ENCODE results near the gene CUTA. TPM values are rescaled to one million over a fixed set of nuclear protein-coding genes. Genes with fewer than 3 reads are reported as not detected.

CUTA gene
- total RNA-seq, 2 donors from 2014 or later = 198 to 219 TPM

DNA sequence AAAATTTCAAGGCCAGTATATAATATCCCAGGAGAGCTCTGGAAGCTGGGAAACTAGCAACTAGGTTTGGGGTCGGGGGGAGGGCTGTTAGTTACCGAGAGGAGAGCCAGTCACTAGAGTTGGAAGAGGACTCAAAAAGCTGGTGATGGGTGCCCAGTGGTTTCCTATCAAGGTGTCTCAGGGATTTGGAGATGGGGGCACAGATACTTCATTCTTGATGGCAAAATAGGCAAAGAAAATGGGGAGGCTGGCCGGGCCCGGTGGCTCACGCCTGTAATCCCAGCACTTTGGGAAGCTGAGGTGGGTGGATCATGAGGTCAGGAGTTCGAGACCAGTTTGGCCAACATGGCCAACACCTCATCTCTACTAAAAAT is 6.3 kb downstream of the CUTA start:
- Histone ChIP-seq H3K9ac (ENCODE audit: extremely low read depth, low read length, poor library complexity, severe bottlenecking) (peak overlapping the region; percentile 75), H3K36me3 (ENCODE audit: control insufficient read depth, insufficient read depth, low read length) (peaks cover 60% of the 10 kb centered on the region), H3K4me3 (ENCODE audit: low read length) (peak overlapping the region; percentile 95), H3K27me3 (ENCODE audit: control insufficient read depth, insufficient read depth, low read length, poor library complexity, severe bottlenecking) (no peaks in the 10 kb centered on the region), H3K4me1 (ENCODE audit: control insufficient read depth, insufficient read depth, low read length) (no peaks in the 10 kb centered on the region), H3K9me3 (ENCODE audit: control insufficient read depth, low read length) (no peaks in the 10 kb centered on the region), H3K27ac (ENCODE audit: low read depth, low read length) (peak overlapping the region; percentile 32)
- Mint-ChIP-seq H3K27me3 (ENCODE audit: insufficient read depth) (no peaks in the 10 kb centered on the region), H3K9me3 (no peaks in the 10 kb centered on the region), H3K4me1 (peaks cover 22% of the 10 kb centered on the region), H3K4me3 (peak overlapping the region; percentile 69), H3K27ac (peak overlapping the region; percentile 83), H3K36me3 (ENCODE audit: low read depth) (peaks cover 51% of the 10 kb centered on the region)
- TF ChIP-seq, protein P1, sequence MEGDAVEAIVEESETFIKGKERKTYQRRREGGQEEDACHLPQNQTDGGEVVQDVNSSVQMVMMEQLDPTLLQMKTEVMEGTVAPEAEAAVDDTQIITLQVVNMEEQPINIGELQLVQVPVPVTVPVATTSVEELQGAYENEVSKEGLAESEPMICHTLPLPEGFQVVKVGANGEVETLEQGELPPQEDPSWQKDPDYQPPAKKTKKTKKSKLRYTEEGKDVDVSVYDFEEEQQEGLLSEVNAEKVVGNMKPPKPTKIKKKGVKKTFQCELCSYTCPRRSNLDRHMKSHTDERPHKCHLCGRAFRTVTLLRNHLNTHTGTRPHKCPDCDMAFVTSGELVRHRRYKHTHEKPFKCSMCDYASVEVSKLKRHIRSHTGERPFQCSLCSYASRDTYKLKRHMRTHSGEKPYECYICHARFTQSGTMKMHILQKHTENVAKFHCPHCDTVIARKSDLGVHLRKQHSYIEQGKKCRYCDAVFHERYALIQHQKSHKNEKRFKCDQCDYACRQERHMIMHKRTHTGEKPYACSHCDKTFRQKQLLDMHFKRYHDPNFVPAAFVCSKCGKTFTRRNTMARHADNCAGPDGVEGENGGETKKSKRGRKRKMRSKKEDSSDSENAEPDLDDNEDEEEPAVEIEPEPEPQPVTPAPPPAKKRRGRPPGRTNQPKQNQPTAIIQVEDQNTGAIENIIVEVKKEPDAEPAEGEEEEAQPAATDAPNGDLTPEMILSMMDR (conservative IDR thresholded peaks at IDR 0.05) = no peak
- WGBS, 2 experiments (ENCODE audit: insufficient coverage in 1 of 2, insufficient read length in 1 of 2) = 58 to 69% methylated on average over 2 to 6 of the region's 6 CpGs
- DNase-seq = no peak

GRCh38 chr6:33410711-33411631 is 6.9 kb downstream of the CUTA start, which contains the start of gene PHF1:
Gene PHF1 (plus strand): TSS chr6:33411014. CDS start chr6:33412264, 1,250 bp downstream.
- peak within 1 kb of the TSS; percentile 95 for H3K4me3 ChIP-seq (ENCODE audit: low read length)
- peak within 1 kb of the TSS; percentile 69 for H3K4me3 Mint-ChIP-seq
- H3K27me3 Mint-ChIP-seq (ENCODE audit: insufficient read depth) = no peaks in the 10 kb centered on the region
- H3K27ac ChIP-seq (ENCODE audit: low read depth, low read length) = peak within 1 kb of the TSS; percentile 80
- peak within 1 kb of the TSS; percentile 75 for H3K9ac ChIP-seq (ENCODE audit: extremely low read depth, low read length, poor library complexity, severe bottlenecking)
- H3K9me3 ChIP-seq (ENCODE audit: control insufficient read depth, low read length) = no peaks in the 10 kb centered on the region
- peaks cover 61% of the 10 kb centered on the region for H3K36me3 ChIP-seq (ENCODE audit: control insufficient read depth, insufficient read depth, low read length)
- TF ChIP-seq, protein P1 (conservative IDR thresholded peaks at IDR 0.05) = no peak
- no peaks in the 10 kb centered on the region for H3K4me1 ChIP-seq (ENCODE audit: control insufficient read depth, insufficient read depth, low read length)
- no peak for DNase-seq
- WGBS, 2 experiments (ENCODE audit: insufficient coverage in 1 of 2, insufficient read length in 1 of 2) = 1% methylated on average over 12 to 54 of the region's 67 CpGs
- H3K27me3 ChIP-seq (ENCODE audit: control insufficient read depth, insufficient read depth, low read length, poor library complexity, severe bottlenecking) = no peaks in the 10 kb centered on the region
- peaks cover 18% of the 10 kb centered on the region for H3K4me1 Mint-ChIP-seq
- no peaks in the 10 kb centered on the region for H3K9me3 Mint-ChIP-seq
- H3K27ac Mint-ChIP-seq = peak within 1 kb of the TSS; percentile 96
- peaks cover 52% of the 10 kb centered on the region for H3K36me3 Mint-ChIP-seq (ENCODE audit: low read depth)

DNA sequence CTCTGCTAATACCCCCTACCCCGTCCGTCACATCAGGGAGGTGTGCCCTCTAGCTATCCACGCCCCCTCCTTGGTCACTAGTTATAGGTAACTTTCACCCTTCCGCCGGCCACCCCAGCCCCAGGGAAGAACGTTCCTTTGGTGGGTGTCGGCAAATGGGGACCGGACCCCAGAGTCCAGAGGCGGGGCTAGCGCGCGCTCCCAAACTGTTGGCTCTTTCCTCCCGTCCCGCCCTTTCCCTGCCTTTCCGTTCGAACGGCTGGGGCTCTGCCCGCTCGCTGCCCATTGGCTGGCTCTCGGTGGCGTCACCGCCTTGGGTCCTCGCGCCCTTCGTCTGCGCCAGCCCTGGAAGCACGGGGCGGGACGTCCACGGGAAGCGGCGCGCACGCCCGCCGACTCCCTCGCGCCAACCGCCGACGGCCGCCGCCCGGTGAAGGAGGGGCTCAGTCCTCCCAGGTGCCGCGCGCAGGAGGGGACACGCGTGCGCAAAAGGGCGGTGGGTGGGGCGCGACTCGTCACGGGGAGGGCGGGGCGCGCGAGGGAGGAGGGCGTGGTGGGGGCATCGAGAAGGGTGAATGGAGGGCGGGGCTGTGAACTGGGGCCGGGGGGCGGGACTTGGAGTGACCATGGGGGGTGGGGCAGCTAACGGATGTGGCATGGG is 7.7 kb downstream of the CUTA start:
- TF ChIP-seq, protein P1 (conservative IDR thresholded peaks at IDR 0.05) = no peak
- no peaks in the 10 kb centered on the region for H3K27me3 Mint-ChIP-seq (ENCODE audit: insufficient read depth)
- Histone ChIP-seq H3K9me3 (ENCODE audit: control insufficient read depth, low read length) (no peaks in the 10 kb centered on the region), H3K36me3 (ENCODE audit: control insufficient read depth, insufficient read depth, low read length) (peaks cover 61% of the 10 kb centered on the region), H3K4me3 (ENCODE audit: low read length) (peak overlapping the region; percentile 82), H3K4me1 (ENCODE audit: control insufficient read depth, insufficient read depth, low read length) (no peaks in the 10 kb centered on the region), H3K9ac (ENCODE audit: extremely low read depth, low read length, poor library complexity, severe bottlenecking) (peak overlapping the region; percentile 49), H3K27ac (ENCODE audit: low read depth, low read length) (peak overlapping the region; percentile 80), H3K27me3 (ENCODE audit: control insufficient read depth, insufficient read depth, low read length, poor library complexity, severe bottlenecking) (no peaks in the 10 kb centered on the region)
- WGBS, 2 experiments (ENCODE audit: insufficient coverage in 1 of 2, insufficient read length in 1 of 2) = 0 to 3% methylated on average over 12 to 58 of the region's 65 CpGs
- H3K4me1 Mint-ChIP-seq = peaks cover 13% of the 10 kb centered on the region
- H3K9me3 Mint-ChIP-seq = no peaks in the 10 kb centered on the region
- peak overlapping the region; percentile 96 for H3K27ac Mint-ChIP-seq
- peak; percentile 99 for DNase-seq
- H3K36me3 Mint-ChIP-seq (ENCODE audit: low read depth) = peaks cover 52% of the 10 kb centered on the region
- peak overlapping the region; percentile 69 for H3K4me3 Mint-ChIP-seq
